CD4-positive, alpha-beta T cell treated with Interleukin-21 for 1 hour (primary cell): ENCODE data around the gene GRK4.
"Not testable (repeated sequence)": the region's sequence is repeated elsewhere in the genome, so short reads cannot be mapped to it uniquely, and the experiment has no call there.

Experiments
- DNase-seq: peaks from one replicate; pipeline ENCODE4 v3.0.0-alpha.2; 2020

Gene GRK4

GRCh38 chr4:2963175-2963965 is at the start of gene GRK4, which contains the start of gene NOP14:
Gene GRK4, plus strand, starts transcription at chr4:2963571. Its CDS starts 500 bp downstream, at chr4:2964071.
Gene NOP14, minus strand, starts transcription at chr4:2963406. Its CDS starts 87 bp downstream, at chr4:2963319.
- peak; percentile 98 for DNase-seq

GRCh38 chr4:2914256-2915126 is 48.9 kb upstream of the GRK4 start:
- no peak for DNase-seq

- no peak for DNase-seq
Observed at GRCh38 chr4:2915789-2916188, 47.6 kb upstream of the GRK4 start.

- not testable (repeated sequence) for DNase-seq
Observed at GRCh38 chr4:2916696-2917095, 46.7 kb upstream of the GRK4 start.

GRCh38 chr4:2918300-2918699 is 45.1 kb upstream of the GRK4 start:
- not testable (repeated sequence) for DNase-seq

GRCh38 chr4:2918714-2919113 is 44.7 kb upstream of the GRK4 start:
- not testable (repeated sequence) for DNase-seq

GRCh38 chr4:2922453-2923101 is 40.8 kb upstream of the GRK4 start:
- DNase-seq = peak; percentile 63

- peak; percentile 26 for DNase-seq
Observed at GRCh38 chr4:2923141-2923551, 40.2 kb upstream of the GRK4 start.

GRCh38 chr4:2923668-2924173 is 39.6 kb upstream of the GRK4 start:
- DNase-seq = no peak

GRCh38 chr4:2924286-2924685 is 39.1 kb upstream of the GRK4 start:
- DNase-seq = no peak

- no peak for DNase-seq
Observed at GRCh38 chr4:2924765-2925301, 38.5 kb upstream of the GRK4 start.

- DNase-seq = no peak
Observed at GRCh38 chr4:2925496-2925895, 37.9 kb upstream of the GRK4 start.

- no peak for DNase-seq
Observed at GRCh38 chr4:2925931-2926860, 37.2 kb upstream of the GRK4 start.

- DNase-seq = no peak
Observed at GRCh38 chr4:2927016-2927695, 36.2 kb upstream of the GRK4 start.

GRCh38 chr4:2927696-2928075 is 35.7 kb upstream of the GRK4 start:
- DNase-seq = no peak

- no peak for DNase-seq
Observed at GRCh38 chr4:2928242-2929176, 34.9 kb upstream of the GRK4 start.

- no peak for DNase-seq
Observed at GRCh38 chr4:2929469-2929868, 33.9 kb upstream of the GRK4 start.

- no peak for DNase-seq
Observed at GRCh38 chr4:2930135-2930757, 33.1 kb upstream of the GRK4 start.

GRCh38 chr4:2930758-2931511 is 32.4 kb upstream of the GRK4 start:
- no peak for DNase-seq
